Spleen (tissue), 11 donors: ENCODE measurements around the gene PTPRG. TPM values are rescaled to one million over a fixed set of nuclear protein-coding genes. Genes with fewer than 3 reads are reported as not detected.

ENCODE experiments used
- DNase-seq: peaks from one replicate; pipeline ENCODE4 v3.0.0-alpha.2; 2020
- H3K27ac ChIP-seq, 8 donors: fragments of 200-600 bp; sonication (generic) in 7 of 8; 1 replicate in 4 of 8; 2 replicates in 4 of 8; pipeline versions ENCODE4 v1.5.0 to v1.8.0; 2016 to 2021; ENCODE audit warnings: inconsistent platforms in 4 of 8, mild to moderate bottlenecking in 4 of 8, moderate library complexity in 1 of 8
- H3K27me3 ChIP-seq, 7 donors: fragments of 200-600 bp; sonication (generic) in 6 of 7; replicated peaks in 1 of 7; 1 replicate in 4 of 7; 2 replicates in 3 of 7; pipeline versions ENCODE4 v1.5.0 to v1.8.0; 2016 to 2021; ENCODE audit warnings: inconsistent platforms in 3 of 7, mild to moderate bottlenecking in 1 of 7
- H3K36me3 ChIP-seq, 6 donors: fragments of 200-600 bp; sonication (generic) in 5 of 6; 1 replicate in 4 of 6; 2 replicates in 2 of 6; pipeline versions ENCODE4 v1.5.0 to v1.8.0; 2016 to 2021; ENCODE audit warnings: inconsistent platforms in 2 of 6
- H3K4me1 ChIP-seq, 6 donors: fragments of 200-600 bp; sonication (generic) in 5 of 6; 1 replicate in 3 of 6; 2 replicates in 3 of 6; pipeline versions ENCODE4 v1.5.0 to v1.8.0; 2016 to 2021; ENCODE audit warnings: inconsistent platforms in 3 of 6
- H3K4me3 ChIP-seq, 8 donors: fragments of 200-600 bp; sonication (generic) in 7 of 8; 1 replicate in 4 of 8; 2 replicates in 4 of 8; pipeline versions ENCODE4 v1.5.0 to v1.8.0; 2016 to 2021; ENCODE audit warnings: inconsistent platforms in 4 of 8, mild to moderate bottlenecking in 4 of 8, moderate library complexity in 2 of 8
- H3K9me3 ChIP-seq, 8 donors: fragments of 200-600 bp; sonication (generic) in 7 of 8; 1 replicate in 4 of 8; 2 replicates in 4 of 8; pipeline versions ENCODE4 v1.5.0 to v1.8.0; 2016 to 2021; ENCODE audit warnings: inconsistent platforms in 4 of 8
- POLR2A ChIP-seq, 3 donors: fragments of 450-650 bp; IDR thresholded peaks; one replicate each; pipeline ENCODE4 v1.5.1; 2017; ENCODE audit warnings: antibody characterized with exemption in 3 of 3, mild to moderate bottlenecking in 1 of 3
- POLR2AphosphoS5 ChIP-seq, 3 donors: sonication (generic); formaldehyde crosslinking; IDR thresholded peaks; one replicate each; pipeline ENCODE4 v1.5.1; 2017; ENCODE audit warnings: antibody characterized with exemption in 3 of 3
- WGBS, 5 donors: extraction: QIAGEN DNeasy Blood & Tissue Kit in 3 of 5; methylation state at CpG; one replicate each; pipeline versions ENCODE4 v1.1.5 to v1.1.7; 2013 to 2018; 5-methylcytosine and 5-hydroxymethylcytosine counted together
- intact Hi-C: fragments of 100-400 bp; cut with DNase I; formaldehyde crosslinking; loops from one replicate; pipeline ENCODE4 v1.15.0; 2023; ENCODE audit warnings: low total_unique reads
- polyA plus RNA-seq, 3 donors: library from polyadenylated mRNA; stranded (reverse); fragments of 200-250 nt; gene quantifications; one replicate each; pipeline ENCODE4 v1.2.1, GENCODE V29; 2013
- total RNA-seq, 7 donors: library from RNA; depleted of rRNA in 3 of 7; stranded (reverse); fragments of >200 nt in 3 of 7; fragmentation: NEBNext Ultra II Directional in 4 of 7; extraction: Animal tissue kit (Norgen Biotek cat#: 25700) in 4 of 7; gene quantifications; one replicate each; pipeline versions ENCODE4 v1.1.0 to v1.2.1, GENCODE V29; 2016 to 2021
- TF ChIP-seq, protein P1 (sequence below), 11 experiments: fragments of 200-600 bp in 7 of 11; fragments of 450-650 bp in 4 of 11; sonication (generic) in 4 of 11; IDR thresholded peaks in 8 of 11; conservative IDR thresholded peaks in 3 of 11; 1 replicate in 7 of 11; 2 replicates in 4 of 11; pipeline versions ENCODE4 v1.4.0 to v1.8.0; 2016 to 2021; ENCODE audit warnings: antibody characterized with exemption in 11 of 11, inconsistent platforms in 4 of 11, mild to moderate bottlenecking in 1 of 11
- donor health status: healthy with polysubstance abuse.
- donor health status: DM: no; HTN: no; CAD: no; lungs with moderate emphysema.
- donor health status: DM: no; HTN: no; CAD: no.
- donor health status: Bipolar disorder and iron deficiency.
- donor health status: healthy.
- donor health status: DM: no; HTN: no; CAD: no.
- donor health status: DM: yes; HTN: yes; CAD: no.

The PTPRG gene
- total and polyA plus RNA-seq, 10 donors: 0.89 to 77.0 (median 34.5) TPM

DNA sequence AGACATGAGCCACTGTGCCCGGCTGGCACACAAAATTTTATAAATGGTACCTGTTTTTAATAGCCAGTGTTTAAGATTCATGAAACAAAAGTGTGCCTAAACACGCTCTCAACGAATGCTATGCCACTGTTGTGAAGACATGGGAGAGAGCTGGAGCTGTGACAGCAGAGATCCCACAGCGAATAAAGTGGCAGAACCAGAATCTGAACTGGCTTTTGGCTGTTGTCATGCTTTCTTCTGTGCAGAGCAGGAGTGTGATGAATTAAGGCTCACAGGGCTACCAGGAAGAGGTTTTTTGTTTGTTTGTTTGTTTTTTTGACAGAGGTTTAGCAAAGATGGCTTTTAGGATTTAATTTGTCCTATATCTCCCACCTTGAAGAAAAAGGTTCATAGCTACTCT lies 14.5 kb downstream of the PTPRG start:
- 86 to 99% (median 91%) methylated on average over 4 of the region's 4 CpGs for WGBS, 5 donors
- no peak overlapping the region for H3K27ac ChIP-seq
- no peak for DNase-seq
- no peaks in the 10 kb centered on the region for H3K36me3 ChIP-seq
- no peaks in the 10 kb centered on the region for H3K9me3 ChIP-seq
- no peaks in the 10 kb centered on the region for H3K4me1 ChIP-seq
- no peaks in the 10 kb centered on the region for H3K27me3 ChIP-seq
- TF ChIP-seq POLR2A (IDR thresholded peaks at IDR 0.05) (no peak), POLR2AphosphoS5 (IDR thresholded peaks at IDR 0.05) (no peak)
- TF ChIP-seq, protein P1, sequence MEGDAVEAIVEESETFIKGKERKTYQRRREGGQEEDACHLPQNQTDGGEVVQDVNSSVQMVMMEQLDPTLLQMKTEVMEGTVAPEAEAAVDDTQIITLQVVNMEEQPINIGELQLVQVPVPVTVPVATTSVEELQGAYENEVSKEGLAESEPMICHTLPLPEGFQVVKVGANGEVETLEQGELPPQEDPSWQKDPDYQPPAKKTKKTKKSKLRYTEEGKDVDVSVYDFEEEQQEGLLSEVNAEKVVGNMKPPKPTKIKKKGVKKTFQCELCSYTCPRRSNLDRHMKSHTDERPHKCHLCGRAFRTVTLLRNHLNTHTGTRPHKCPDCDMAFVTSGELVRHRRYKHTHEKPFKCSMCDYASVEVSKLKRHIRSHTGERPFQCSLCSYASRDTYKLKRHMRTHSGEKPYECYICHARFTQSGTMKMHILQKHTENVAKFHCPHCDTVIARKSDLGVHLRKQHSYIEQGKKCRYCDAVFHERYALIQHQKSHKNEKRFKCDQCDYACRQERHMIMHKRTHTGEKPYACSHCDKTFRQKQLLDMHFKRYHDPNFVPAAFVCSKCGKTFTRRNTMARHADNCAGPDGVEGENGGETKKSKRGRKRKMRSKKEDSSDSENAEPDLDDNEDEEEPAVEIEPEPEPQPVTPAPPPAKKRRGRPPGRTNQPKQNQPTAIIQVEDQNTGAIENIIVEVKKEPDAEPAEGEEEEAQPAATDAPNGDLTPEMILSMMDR (IDR thresholded peaks at IDR 0.05 in 8 of 11, conservative IDR thresholded peaks at IDR 0.05 in 3 of 11): no peak
- intact Hi-C loops: no loop called here
- no peak overlapping the region for H3K4me3 ChIP-seq

DNA sequence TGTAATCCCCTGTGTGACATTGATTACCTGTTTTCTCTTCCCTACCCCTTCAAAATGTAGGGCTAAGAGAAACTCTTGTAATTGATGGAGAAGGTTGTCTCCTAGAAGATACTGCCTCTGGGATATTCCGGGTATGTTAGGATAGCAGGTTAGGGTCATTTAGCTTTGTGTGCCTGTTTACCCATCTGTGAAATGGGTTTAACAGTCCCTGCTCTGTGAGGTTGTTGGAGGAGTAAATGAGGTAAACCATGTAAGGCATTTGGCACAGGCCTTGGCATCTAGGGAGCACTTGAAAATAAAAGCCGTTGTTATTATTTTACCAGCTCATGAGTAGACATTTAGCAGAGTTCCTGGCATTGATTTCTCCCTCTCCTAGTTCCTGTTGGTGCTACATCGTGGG lies 16.4 kb downstream of the PTPRG start:
- no peak for DNase-seq
- no peak for TF ChIP-seq POLR2A (IDR thresholded peaks at IDR 0.05)
- TF ChIP-seq, protein P1 (IDR thresholded peaks at IDR 0.05 in 8 of 11, conservative IDR thresholded peaks at IDR 0.05 in 3 of 11): no peak
- no peak for TF ChIP-seq POLR2AphosphoS5 (IDR thresholded peaks at IDR 0.05)
- H3K27me3 ChIP-seq: no peaks in the 10 kb centered on the region
- no peak overlapping the region for H3K27ac ChIP-seq
- no peak overlapping the region for H3K4me3 ChIP-seq
- no peaks in the 10 kb centered on the region for H3K4me1 ChIP-seq
- intact Hi-C loops: no loop called here
- no peaks in the 10 kb centered on the region for H3K9me3 ChIP-seq
- H3K36me3 ChIP-seq: no peaks in the 10 kb centered on the region
- WGBS, 5 donors: 68 to 89% (median 76%) methylated on average over 3 of the region's 3 CpGs

DNA sequence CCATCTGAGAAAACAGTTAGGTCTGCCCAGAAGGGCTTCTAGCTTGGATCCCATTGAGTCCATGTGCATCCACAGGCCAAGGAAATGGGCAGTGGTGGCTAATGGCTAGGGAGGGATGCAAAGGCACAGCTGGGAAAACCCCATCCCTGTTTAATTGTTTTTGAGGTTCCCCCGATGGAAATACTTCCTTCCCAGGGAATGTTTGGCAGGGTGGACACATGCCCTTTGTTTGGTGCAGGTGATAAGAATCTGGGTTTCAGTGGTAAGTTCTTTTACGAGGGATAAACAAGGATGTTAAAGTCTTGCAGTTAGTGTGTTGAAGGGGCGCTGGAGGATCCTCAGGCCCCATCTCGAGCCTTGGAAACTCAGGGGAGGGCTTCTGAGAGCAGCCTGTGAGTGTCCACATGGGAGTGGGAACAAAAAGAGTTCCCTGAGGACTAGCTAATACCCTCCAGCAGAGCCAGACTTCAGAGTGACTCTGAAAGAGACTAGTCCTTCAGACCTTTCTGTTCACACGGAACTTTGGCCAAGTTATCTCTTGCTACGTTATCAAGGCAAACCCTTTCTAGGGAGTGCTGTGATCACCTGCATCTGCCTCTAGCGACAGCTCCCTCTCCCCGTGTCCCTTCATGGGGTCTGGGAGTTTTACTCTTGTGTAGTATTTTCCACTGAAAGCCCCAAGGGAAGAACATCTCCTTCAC lies 17.4 kb downstream of the PTPRG start:
- Histone ChIP-seq H3K27me3 (no peaks in the 10 kb centered on the region), H3K4me3 (no peak overlapping the region), H3K36me3 (no peaks in the 10 kb centered on the region), H3K27ac (no peak overlapping the region), H3K9me3 (no peaks in the 10 kb centered on the region), H3K4me1 (no peaks in the 10 kb centered on the region)
- WGBS, 5 donors: 69 to 77% (median 72%) methylated on average over 8 of the region's 8 CpGs
- TF ChIP-seq POLR2AphosphoS5 (IDR thresholded peaks at IDR 0.05): no peak
- TF ChIP-seq POLR2A (IDR thresholded peaks at IDR 0.05): no peak
- TF ChIP-seq, protein P1 (IDR thresholded peaks at IDR 0.05 in 8 of 11, conservative IDR thresholded peaks at IDR 0.05 in 3 of 11): no peak
- DNase-seq: no peak
- intact Hi-C loops: no loop called here

DNA sequence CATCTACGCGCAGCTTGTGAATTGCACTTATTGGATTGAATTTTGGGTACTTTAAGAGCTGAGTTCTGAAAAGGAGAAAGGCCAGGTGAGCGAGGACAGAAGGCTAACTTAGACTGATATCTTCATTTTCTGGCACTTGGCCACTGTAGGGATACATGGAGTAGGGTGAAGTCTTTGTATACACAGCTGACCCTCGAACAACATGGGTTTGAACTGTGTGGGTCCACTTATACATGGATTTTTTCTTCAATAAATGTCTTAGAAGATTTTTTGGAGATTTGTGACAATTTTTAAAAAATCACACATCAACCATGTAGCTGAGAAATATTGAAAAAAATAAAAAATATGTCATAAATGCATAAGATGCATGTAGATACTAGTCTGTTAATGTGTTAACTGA lies 18.3 kb downstream of the PTPRG start:
- Histone ChIP-seq H3K27ac (no peak overlapping the region), H3K4me3 (no peak overlapping the region), H3K4me1 (no peaks in the 10 kb centered on the region), H3K9me3 (no peaks in the 10 kb centered on the region), H3K36me3 (no peaks in the 10 kb centered on the region), H3K27me3 (no peaks in the 10 kb centered on the region)
- intact Hi-C loops: no loop called here
- TF ChIP-seq, protein P1 (IDR thresholded peaks at IDR 0.05 in 8 of 11, conservative IDR thresholded peaks at IDR 0.05 in 3 of 11): no peak
- TF ChIP-seq POLR2AphosphoS5 (IDR thresholded peaks at IDR 0.05): no peak
- no peak for TF ChIP-seq POLR2A (IDR thresholded peaks at IDR 0.05)
- no peak for DNase-seq
- WGBS, 5 donors: 86 to 94% (median 88%) methylated on average over 4 of the region's 4 CpGs
